Omental fat pad (tissue), 4 donors: ENCODE results near the gene BEAN1. TPM values are rescaled to one million over a fixed set of nuclear protein-coding genes. Genes with fewer than 3 reads are reported as not detected.

ENCODE experiments used
- ATAC-seq: fragments of 150-250 bp; one replicate; pipeline ENCODE4 v1.9.1; 2016; ENCODE audit warnings: mild to moderate bottlenecking, moderate library complexity; ENCODE audit not compliant: low FRiP score
- DNase-seq: peaks from one replicate; pipeline ENCODE4 v3.0.0-alpha.2; 2019; ENCODE audit warnings: low spot score
- total RNA-seq, 4 donors: library from RNA; depleted of rRNA; stranded (reverse); fragments of >200 nt; gene quantifications; one replicate each; pipeline ENCODE4 v1.1.0, GENCODE V29; 2016
- TF ChIP-seq, protein P1 (sequence below), 3 donors: fragments of 450-650 bp; IDR thresholded peaks; one replicate each; pipeline ENCODE4 v1.5.1; 2016 to 2017; ENCODE audit warnings: antibody characterized with exemption in 3 of 3, mild to moderate bottlenecking in 3 of 3, moderate library complexity in 2 of 3

BEAN1 gene
- total RNA-seq, 4 donors from 2014 or later, result 0.94 to 2.2 (median 1.3) TPM; not detected in 1

DNA sequence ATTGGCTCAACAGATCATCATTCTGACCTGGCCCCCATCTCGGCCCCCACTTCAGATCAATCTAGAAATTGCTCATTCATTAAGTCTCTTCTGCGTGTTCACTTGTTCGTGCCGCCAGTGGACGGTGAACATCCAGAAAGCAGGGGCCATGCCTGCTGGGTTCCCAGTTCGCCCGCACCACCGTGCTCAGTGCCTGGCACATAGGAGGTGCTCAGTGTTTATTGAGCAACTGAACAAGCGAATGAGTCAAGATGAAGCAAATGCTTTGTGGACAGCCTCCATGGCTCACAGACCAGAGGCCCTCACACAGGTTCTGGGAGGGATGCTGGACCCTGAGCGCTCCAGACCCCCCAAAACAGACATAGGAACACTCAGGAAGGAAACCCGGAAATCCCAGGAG, 13.9 kb downstream of the BEAN1 start:
- no peak for ATAC-seq
- DNase-seq, result no peak
- TF ChIP-seq, protein P1, sequence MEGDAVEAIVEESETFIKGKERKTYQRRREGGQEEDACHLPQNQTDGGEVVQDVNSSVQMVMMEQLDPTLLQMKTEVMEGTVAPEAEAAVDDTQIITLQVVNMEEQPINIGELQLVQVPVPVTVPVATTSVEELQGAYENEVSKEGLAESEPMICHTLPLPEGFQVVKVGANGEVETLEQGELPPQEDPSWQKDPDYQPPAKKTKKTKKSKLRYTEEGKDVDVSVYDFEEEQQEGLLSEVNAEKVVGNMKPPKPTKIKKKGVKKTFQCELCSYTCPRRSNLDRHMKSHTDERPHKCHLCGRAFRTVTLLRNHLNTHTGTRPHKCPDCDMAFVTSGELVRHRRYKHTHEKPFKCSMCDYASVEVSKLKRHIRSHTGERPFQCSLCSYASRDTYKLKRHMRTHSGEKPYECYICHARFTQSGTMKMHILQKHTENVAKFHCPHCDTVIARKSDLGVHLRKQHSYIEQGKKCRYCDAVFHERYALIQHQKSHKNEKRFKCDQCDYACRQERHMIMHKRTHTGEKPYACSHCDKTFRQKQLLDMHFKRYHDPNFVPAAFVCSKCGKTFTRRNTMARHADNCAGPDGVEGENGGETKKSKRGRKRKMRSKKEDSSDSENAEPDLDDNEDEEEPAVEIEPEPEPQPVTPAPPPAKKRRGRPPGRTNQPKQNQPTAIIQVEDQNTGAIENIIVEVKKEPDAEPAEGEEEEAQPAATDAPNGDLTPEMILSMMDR (IDR thresholded peaks at IDR 0.05), result no peak

DNA sequence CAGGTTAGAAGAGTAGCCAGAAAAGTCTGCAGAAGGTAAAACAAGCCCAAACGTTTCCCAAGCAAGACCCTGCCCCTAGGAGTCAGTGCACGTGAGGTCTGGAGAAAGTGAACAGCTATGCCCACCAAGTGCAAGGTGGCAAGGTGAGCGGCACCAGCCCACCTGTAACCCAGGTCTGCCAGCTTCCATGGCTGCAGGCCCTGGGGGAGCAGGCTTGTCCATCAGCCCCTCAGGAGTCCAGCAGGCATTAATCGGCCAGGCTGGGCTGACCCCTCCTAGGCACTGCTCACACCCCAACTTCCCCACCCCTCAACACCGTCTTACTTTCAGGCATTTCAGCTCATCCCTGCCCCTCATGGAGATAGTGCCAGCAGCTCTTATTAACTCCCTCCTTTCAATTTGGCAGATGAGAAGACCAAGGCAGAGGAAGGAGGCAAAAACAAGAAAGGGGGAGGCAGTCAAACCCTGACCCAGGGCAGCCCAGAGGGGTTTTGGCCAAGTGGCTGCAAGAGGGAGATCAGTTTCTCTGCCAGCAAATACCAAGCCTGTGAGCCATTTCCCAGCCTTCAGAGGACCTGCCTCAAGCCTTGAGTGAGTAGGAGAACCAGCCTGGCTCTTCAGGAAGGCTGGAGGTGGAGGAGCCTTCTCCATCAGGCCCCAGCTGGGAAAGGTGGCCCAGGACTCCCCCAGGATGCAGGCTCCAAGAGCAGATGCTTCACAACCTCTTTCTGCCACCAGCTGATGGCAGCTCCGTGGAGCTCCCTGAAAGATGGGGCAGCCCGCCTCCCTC, 14.7 kb downstream of the BEAN1 start:
- no peak for DNase-seq
- ATAC-seq, result no peak

DNA sequence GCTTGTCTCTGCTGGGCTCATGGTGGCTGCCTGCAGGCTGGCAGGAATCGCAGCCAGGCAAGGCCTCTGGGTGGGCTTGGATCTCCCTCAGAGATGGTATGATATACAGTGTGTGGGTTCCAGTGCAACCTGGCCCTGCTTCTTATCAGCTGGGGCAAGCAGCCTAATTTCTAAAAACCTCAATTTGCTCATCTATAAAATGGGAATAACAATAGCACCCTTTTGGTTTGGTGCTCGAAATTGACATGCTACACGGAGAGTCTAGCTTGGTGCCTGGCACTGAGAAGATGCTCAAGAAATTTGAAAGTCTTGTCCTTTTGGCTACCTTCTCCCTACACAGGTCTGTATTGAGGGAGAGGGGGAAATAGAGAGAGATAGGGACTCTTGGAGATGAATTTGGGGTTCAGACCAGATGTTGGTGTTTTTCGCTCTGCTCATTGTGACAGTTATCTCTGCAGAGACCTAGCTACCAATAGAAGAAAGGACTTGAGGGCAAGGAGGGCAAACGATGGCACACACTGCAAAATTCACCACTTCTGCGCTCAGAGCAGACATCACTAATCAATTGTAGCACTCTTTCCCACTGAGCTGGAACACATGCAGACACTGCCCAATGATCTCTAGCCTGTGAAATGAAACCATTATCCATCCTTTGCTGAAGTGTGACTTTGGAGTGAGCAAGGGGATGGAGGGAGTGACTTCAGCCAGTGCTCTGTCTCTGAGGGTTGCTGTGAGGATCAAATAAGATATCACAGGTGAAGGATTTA, 15.6 kb downstream of the BEAN1 start:
- ATAC-seq (no peak), DNase-seq (no peak)
- TF ChIP-seq, protein P1 (IDR thresholded peaks at IDR 0.05), result no peak

More for the DNA sequence above, 14.7 kb downstream of the BEAN1 start:
- TF ChIP-seq, protein P1 (IDR thresholded peaks at IDR 0.05), result no peak

DNA sequence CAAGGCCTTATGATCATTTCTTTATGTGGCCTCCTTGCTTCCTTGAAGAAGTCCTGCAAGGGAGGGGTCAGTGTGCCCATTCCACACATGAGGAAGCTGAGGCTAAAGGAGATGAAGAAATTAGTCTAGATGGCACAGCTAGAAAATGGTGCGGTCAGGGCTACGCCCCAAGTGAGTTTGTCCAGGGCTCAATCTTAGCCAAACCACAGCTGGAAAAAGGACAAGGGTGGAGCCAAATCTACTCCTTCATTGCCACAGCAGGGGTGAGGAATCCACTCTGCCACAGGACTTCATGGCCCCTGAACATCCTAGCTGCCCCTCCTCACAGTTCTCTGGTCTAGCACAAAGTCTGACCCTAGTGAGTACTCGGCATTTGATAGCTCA, 16.2 kb downstream of the BEAN1 start:
- TF ChIP-seq, protein P1 (IDR thresholded peaks at IDR 0.05), result no peak
- ATAC-seq, result no peak
- DNase-seq, result no peak

DNA sequence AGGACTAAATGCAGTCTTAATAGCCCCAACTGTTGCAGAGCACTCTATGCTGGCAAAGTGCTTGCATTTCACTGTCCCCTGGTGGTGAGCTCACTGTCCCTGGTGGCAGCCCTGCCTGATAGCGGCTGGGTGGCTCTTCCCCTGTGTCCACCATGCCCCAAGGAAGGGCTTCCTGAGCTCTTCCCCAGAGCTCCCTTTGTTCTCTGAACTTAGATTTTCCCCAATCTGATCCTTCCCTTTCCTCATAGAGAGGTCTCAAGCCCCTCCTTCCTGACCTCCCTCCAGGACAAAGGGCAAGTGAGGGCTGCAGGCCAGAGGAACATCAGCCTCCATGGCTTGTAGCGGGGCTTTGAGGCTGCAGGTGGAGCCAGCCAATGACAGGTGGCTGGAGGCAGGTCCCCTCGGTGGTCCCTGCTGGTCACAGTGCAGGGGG, 17.0 kb downstream of the BEAN1 start:
- DNase-seq (no peak), ATAC-seq (no peak)
- TF ChIP-seq, protein P1 (IDR thresholded peaks at IDR 0.05), result no peak

DNA sequence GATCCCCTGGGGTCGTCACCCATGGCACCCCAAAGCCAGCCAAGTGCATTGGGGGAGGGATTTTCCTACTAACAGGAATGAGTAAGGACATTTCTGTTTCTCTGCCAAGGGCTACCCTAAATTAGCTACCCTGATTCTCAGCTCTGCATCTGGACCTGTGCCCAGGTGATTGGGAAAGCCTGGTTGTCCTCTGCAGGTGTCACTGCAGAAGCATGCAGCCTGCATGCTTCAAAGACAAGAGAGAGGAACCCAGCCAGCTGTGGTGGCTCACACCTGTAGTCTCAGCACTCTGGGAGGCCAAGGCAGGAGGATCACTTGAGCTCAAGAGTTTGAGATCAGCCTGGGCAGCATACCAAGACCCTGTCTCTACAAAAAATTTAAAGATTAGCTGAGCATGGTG, 19.6 kb downstream of the BEAN1 start:
- ATAC-seq (no peak), DNase-seq (no peak)
- TF ChIP-seq, protein P1 (IDR thresholded peaks at IDR 0.05), result no peak
